Effector memory CD4-positive, alpha-beta T cell (primary cell): ENCODE results near the gene TIMM23.

ENCODE experiments used
- DNase-seq, 3 donors: peaks; one replicate each; pipeline ENCODE4 v3.0.0-alpha.2; 2020
- H3K27ac ChIP-seq: 2 replicates; pipeline ENCODE4 v1.7.0; 2013; ENCODE audit warnings: mild to moderate bottlenecking, low read length, moderate library complexity; ENCODE audit not compliant: insufficient read depth, poor library complexity, severe bottlenecking
- H3K27me3 ChIP-seq: replicated peaks from 2 replicates; pipeline ENCODE4 v1.7.0; 2013; ENCODE audit warnings: mild to moderate bottlenecking, low read length; ENCODE audit not compliant: insufficient read depth, control insufficient read depth, poor library complexity, severe bottlenecking
- H3K36me3 ChIP-seq: 2 replicates; pipeline ENCODE4 v1.7.0; 2013; ENCODE audit warnings: mild to moderate bottlenecking, low read length, moderate library complexity; ENCODE audit not compliant: control insufficient read depth, insufficient read depth
- H3K4me1 ChIP-seq: 2 replicates; pipeline ENCODE4 v1.7.0; 2013; ENCODE audit warnings: low read length, mild to moderate bottlenecking; ENCODE audit not compliant: control insufficient read depth, insufficient read depth, poor library complexity, severe bottlenecking
- H3K4me3 ChIP-seq: 2 replicates; pipeline ENCODE4 v1.7.0; 2013; ENCODE audit warnings: low read length, low read depth, mild to moderate bottlenecking; ENCODE audit not compliant: insufficient read depth, poor library complexity, severe bottlenecking
- H3K9me3 ChIP-seq: 2 replicates; pipeline ENCODE4 v1.7.0; 2013; ENCODE audit warnings: mild to moderate bottlenecking, low read length, moderate library complexity; ENCODE audit not compliant: control insufficient read depth

TIMM23 gene

GRCh38 chr10:46019569-46020343, 47.5 kb downstream of the TIMM23 start:
- Histone ChIP-seq H3K4me3 (no peak overlapping the region), H3K27me3 (no peaks in the 10 kb centered on the region), H3K9me3 (no peaks in the 10 kb centered on the region), H3K36me3 (peaks cover 18% of the 10 kb centered on the region), H3K4me1 (peaks cover 15% of the 10 kb centered on the region), H3K27ac (no peak overlapping the region)
- no peak for DNase-seq

GRCh38 chr10:46020344-46020657, 48.0 kb downstream of the TIMM23 start:
- Histone ChIP-seq H3K36me3 (peaks cover 12% of the 10 kb centered on the region), H3K4me3 (no peak overlapping the region), H3K9me3 (no peaks in the 10 kb centered on the region), H3K27me3 (no peaks in the 10 kb centered on the region), H3K27ac (no peak overlapping the region), H3K4me1 (peaks cover 15% of the 10 kb centered on the region)
- no peak for DNase-seq

DNA sequence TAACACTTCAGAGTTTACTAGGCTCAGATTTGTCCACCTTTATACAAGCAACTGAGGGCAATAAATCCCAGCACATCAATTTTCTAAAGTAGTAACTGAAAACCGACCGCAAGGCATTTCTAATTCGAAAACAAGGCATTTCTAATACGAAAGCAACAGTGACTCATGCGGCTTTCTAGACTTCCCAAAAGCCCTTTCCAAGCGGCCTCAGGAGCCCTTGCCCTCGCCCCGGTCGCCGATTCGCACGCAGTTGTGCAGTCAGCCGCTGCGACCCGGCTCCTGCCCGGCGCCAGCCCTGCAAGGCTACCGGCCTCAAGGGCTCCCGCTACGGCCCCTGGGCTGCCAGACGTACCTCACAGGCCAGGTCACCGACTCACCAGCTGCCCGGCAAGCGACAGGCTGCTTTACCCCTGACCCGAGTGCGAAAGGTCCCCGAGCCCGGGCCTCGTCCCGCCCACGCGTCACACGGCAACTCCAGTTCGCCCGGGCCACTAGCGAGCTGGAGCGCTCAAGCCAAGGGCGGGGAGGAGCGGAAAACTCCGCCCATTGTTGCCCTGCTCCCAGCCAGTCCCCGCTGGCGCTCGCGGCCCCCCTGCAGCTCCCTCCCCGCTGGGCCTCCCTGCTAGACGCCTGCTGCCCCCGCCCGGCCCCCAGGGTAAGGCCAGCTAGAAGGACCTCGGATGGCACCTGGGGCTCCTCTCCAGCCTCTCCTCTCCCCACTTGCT, 50.9 kb downstream of the TIMM23 start:
- Histone ChIP-seq H3K4me1 (peaks cover 24% of the 10 kb centered on the region), H3K4me3 (peak overlapping the region; percentile 80)
- peak; percentile 65 to 80 (median 77) for DNase-seq

GRCh38 chr10:46024948-46025347, 52.7 kb downstream of the TIMM23 start:
- Histone ChIP-seq H3K27ac (no peak overlapping the region), H3K4me3 (no peak overlapping the region), H3K9me3 (no peaks in the 10 kb centered on the region), H3K27me3 (no peaks in the 10 kb centered on the region), H3K4me1 (peaks cover 34% of the 10 kb centered on the region), H3K36me3 (no peaks in the 10 kb centered on the region)
- DNase-seq: no peak

More for the DNA sequence above, 50.9 kb downstream of the TIMM23 start:
- no peaks in the 10 kb centered on the region for H3K27me3 ChIP-seq
- H3K36me3 ChIP-seq: no peaks in the 10 kb centered on the region
- H3K9me3 ChIP-seq: no peaks in the 10 kb centered on the region
- H3K27ac ChIP-seq: peak overlapping the region; percentile 67

GRCh38 chr10:46025406-46025805, 53.1 kb downstream of the TIMM23 start:
- DNase-seq: no peak
- Histone ChIP-seq H3K4me3 (no peak overlapping the region), H3K9me3 (no peaks in the 10 kb centered on the region), H3K27ac (no peak overlapping the region), H3K36me3 (no peaks in the 10 kb centered on the region), H3K27me3 (no peaks in the 10 kb centered on the region), H3K4me1 (peaks cover 32% of the 10 kb centered on the region)

GRCh38 chr10:46026106-46026505, 53.8 kb downstream of the TIMM23 start:
- H3K27ac ChIP-seq: no peak overlapping the region

DNA sequence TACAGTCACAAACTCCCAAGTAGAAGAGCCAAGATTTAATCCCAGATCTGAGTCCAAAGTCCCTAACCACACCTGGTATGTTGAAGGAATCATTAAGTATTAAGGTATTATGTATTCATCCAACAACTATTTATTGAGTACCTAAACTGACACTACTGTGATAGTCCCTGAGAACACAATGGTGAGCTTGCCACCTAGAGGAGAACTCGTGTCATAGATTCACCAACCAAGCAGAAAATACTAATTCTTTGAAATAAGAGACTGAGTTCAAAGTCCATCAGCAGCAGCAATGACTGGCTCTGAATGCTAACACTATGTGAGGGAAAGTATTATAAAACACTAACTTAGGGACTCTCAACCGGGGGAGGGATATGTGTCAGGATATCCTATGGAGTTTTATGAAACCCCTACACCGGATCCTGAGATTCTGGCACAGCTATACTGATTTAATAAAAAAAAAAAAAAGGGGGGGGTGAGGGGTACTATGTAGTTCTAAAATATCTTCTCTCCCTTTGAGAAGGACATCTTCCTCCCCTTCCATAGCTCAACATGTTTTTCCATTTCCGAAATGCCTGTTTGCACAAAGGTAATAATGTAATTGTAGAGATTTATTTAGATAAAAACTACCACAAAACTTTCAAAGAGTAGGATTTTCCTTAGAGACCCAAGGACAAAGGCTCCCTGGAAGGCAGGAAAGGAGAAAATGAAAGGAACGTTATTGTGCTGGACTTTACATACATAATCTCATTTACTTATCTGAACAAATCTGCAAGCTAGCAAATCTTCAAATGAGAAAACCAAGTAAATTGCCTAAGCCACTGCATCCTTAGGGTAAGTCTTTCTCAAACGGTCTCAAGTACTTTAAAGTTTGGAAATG, 56.5 kb downstream of the TIMM23 start:
- Histone ChIP-seq H3K27ac (peak overlapping the region; percentile 88), H3K27me3 (no peaks in the 10 kb centered on the region), H3K4me3 (peak overlapping the region; percentile 76), H3K36me3 (no peaks in the 10 kb centered on the region), H3K4me1 (peaks cover 32% of the 10 kb centered on the region), H3K9me3 (no peaks in the 10 kb centered on the region)
- DNase-seq: peak in 1 of 3 donors; percentile 8

More at GRCh38 chr10:46026106-46026505, 53.8 kb downstream of the TIMM23 start:
- Histone ChIP-seq H3K36me3 (no peaks in the 10 kb centered on the region), H3K4me3 (no peak overlapping the region), H3K4me1 (peaks cover 36% of the 10 kb centered on the region), H3K27me3 (no peaks in the 10 kb centered on the region), H3K9me3 (no peaks in the 10 kb centered on the region)
- DNase-seq: no peak

DNA sequence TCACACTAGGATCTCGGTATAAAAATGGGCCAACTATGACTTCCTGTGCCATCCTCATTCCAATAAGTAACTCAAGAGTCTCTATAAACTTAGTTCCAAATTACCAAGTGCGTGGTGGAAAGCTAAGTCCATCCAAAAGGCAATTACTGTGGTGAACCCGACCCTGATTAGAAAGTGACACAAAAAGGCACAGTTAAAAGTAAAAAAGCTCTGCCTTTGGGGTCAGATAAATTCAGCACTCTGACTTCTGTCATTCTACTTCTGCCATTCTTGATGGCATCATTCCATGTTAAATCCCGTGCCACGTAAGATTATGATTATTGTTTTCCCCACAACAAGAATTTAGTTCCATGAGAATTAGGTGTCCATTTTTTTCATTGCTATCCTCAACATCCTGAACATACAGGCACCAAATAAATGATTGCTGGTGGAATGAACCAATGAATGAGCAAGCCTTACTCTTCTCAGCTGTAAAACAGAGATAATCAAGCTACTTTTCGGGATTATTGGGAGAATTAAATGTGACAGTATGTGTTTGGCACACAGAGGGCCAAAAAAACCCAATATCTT, 57.3 kb downstream of the TIMM23 start:
- DNase-seq: no peak
- Histone ChIP-seq H3K9me3 (no peaks in the 10 kb centered on the region), H3K27ac (peak overlapping the region; percentile 88), H3K27me3 (no peaks in the 10 kb centered on the region), H3K36me3 (no peaks in the 10 kb centered on the region), H3K4me3 (peak overlapping the region; percentile 76), H3K4me1 (peaks cover 32% of the 10 kb centered on the region)

DNA sequence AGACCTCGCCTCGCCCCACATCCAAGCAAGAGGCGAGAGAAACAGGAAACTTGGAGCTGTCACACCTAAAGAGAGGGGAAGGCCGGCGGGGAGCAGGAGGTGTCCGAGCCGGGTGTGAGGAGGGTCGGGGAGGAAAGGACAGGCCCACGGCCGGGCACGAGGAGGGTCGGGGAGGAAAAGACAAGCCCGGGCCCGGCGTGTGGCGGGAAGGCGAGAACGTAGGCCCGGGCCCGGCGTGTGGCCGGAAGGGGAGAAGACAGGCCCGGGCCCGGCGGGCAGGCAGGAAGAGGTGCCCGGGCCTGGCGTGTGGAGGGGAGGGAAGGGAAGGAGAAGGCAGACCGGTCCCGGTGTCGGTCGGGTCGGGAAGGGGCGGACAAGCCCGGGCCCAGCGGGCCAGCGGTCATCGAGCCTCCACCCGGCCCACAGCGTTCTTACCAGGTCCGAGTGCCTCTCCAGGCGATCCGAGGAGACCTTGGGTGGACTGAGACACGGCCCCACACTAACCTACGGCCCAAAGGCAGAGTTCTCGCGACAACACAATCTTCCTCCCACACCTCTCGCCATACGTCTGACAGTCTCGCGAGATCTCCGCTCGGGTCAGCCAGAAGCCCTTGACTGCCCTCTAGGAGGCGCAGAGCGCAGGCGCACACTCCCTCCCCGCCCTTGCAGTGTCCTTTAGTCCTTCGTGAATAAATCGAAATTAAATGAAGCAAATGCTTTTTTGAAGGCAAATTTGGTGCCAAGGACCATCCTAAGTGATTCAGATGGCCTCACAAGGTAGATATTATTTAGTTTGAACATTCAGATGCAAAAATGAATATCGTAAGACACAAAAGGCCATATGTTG, 58.0 kb downstream of the TIMM23 start, which contains the start of gene NCOA4:
Gene NCOA4 (minus strand): TSS at position 533 of the 847 bp plus-strand sequence. CDS start 13,943 bp downstream, outside the sequence.
- Histone ChIP-seq H3K4me1 (peaks cover 32% of the 10 kb centered on the region), H3K4me3 (peak within 1 kb of the TSS; percentile 76), H3K9me3 (no peaks in the 10 kb centered on the region), H3K27ac (peak within 1 kb of the TSS; percentile 88), H3K27me3 (no peaks in the 10 kb centered on the region), H3K36me3 (no peaks in the 10 kb centered on the region)
- peak; percentile 90 to 98 (median 92) for DNase-seq
